NCI-H446 treated with DMSO at 0.1 percent for 48 hours (cell line): ENCODE data around the gene GNB4.

ENCODE experiments used
- DNase-seq: peaks from one replicate; lab custom pipeline; 2025; lab: John Stamatoyannopoulos, UW

GNB4 gene

GRCh38 chr3:179432451-179432850 is 18.8 kb downstream of the GNB4 start:
- DNase-seq, result no peak

DNA sequence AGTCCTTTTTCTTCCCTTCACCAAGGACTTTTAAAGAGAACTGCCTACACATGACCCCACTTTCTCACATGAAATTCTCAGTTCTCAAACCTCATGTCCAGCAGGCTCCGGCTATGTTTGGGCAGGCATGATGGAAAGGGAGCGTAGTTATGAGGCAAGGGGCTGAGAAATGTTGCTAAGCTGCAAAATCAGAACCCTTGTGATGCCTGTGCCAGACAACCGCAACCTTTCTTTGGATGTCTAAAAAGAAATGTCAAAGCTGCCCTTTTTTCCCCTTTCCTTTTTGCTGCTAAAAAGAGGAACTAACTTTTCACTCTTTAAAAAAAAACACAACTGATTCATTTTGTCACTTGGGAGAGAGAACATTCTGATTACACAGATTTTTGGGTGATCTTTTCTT is 19.2 kb downstream of the GNB4 start:
- no peak for DNase-seq

- no peak for DNase-seq
Observed at GRCh38 chr3:179430277-179430870, 20.9 kb downstream of the GNB4 start.

- no peak for DNase-seq
Observed at GRCh38 chr3:179428876-179429548, 22.3 kb downstream of the GNB4 start.

- DNase-seq, result no peak
Observed at GRCh38 chr3:179425075-179425474, 26.2 kb downstream of the GNB4 start.

- no peak for DNase-seq
Observed at GRCh38 chr3:179421500-179421899, 29.8 kb downstream of the GNB4 start.

DNA sequence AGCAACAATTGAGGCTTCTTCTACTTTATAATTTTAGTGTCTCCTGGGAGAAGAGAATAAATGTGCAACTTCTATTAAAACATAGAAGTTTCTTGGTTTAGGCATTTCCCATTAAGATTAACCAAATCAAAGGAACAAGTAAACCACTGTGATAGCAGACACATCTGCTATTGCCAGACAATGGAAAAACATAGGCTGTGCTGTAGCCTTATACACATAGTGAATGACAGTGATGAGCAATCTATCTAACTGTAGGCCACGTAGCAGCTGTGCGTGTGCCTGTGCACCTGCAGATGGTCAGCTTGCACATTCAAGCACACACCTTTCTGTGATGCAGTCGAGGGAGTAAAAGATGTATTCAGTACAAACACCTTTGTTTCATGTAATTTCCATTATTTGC is 32.7 kb downstream of the GNB4 start:
- no peak for DNase-seq

GRCh38 chr3:179416681-179417080 is 34.6 kb downstream of the GNB4 start:
- no peak for DNase-seq

DNA sequence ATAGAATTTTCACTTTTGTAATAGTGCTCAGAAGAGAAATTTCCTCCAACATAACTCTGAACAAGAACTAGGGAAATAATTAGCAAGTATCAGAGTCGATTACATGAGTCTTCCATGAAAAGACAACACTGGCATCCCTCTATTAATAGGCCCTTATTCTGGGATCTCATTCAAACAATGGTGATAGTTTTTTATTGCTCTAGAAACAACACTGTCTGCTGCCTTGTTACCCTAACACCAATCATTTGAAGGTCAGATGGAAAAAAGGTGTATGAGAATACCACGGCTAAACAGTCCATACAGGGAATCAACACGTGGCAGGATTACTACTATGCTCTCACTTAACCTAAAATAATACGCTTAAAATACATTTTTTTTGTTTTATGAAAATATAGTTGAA is 35.9 kb downstream of the GNB4 start:
- DNase-seq, result no peak

- DNase-seq, result no peak
Observed at GRCh38 chr3:179414804-179415203, 36.5 kb downstream of the GNB4 start.

- no peak for DNase-seq
Observed at GRCh38 chr3:179410999-179411398, 40.3 kb downstream of the GNB4 start.

DNA sequence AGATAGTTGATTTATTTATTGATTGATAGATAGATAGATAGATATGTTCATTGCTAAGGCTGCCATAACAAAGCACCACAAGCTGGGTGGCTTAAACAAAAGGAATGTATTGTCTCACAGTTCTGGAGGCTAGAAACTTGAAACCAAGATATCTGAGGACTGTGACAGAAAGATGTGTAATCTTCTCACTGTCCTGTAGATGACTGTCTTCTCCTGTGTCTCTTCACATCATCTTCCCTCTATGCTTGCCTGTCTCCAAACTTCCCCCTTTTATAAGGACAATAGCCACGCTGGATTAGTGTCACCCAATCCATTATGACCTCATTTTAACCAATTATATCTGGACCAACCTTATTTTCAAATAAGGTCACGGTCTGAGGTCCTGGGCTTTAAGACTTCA is 40.9 kb downstream of the GNB4 start:
- DNase-seq, result no peak

DNA sequence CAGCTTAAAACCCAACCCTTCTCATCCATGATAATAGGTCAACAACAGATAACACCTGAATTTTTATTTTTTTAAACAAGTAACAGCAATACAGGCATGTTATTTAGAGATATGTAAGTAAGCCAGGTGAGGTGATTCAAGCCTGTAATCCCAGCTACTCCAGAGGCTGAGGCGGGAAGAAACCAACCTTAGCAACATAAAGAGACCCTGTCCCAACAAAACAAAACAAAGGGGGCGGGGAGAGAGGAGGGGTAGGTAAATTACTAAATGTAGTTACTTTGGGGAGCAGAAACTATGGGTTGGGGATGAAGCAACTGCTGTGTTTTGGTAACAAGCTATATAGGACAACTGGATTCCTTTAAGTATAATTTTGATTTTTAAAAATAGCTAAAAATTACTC is 47.0 kb downstream of the GNB4 start:
- no peak for DNase-seq

DNA sequence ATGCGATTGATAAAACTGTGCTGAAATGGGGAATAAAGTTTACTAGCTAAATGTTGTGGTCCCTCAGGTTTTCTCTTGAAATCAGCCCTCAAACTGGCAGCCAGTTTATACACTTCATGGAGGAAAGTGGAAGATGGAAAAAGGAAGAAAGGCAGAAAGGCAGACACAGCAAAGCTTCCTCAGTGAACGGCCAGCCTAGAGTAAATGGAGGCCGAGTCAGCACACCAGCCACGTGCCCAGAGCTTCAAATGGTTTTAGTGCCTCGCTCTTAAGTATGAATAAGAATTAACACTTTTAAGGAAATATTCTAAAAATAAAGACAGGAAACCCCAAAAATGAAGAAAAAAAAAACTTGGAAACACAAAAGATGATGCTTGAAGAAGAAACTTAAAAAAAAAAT is 48.3 kb downstream of the GNB4 start:
- DNase-seq, result no peak

DNA sequence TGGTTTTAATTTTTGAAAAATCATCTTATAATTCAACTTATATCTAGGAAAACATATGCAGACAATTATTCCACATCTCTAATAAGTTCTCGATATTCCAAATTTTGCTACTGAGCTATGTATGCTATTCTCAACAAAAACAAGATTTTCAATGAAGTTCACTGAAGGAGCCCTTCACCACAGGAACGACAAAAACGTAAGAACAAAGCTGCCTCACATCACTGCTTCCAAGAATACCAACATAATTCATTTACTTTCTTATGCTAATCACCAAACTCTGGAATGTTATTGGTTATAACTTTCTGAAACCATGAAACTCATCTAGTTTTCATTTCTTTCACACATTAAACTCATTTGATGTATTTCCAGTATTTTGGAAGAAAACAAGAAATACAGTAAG is 49.7 kb downstream of the GNB4 start:
- no peak for DNase-seq

DNA sequence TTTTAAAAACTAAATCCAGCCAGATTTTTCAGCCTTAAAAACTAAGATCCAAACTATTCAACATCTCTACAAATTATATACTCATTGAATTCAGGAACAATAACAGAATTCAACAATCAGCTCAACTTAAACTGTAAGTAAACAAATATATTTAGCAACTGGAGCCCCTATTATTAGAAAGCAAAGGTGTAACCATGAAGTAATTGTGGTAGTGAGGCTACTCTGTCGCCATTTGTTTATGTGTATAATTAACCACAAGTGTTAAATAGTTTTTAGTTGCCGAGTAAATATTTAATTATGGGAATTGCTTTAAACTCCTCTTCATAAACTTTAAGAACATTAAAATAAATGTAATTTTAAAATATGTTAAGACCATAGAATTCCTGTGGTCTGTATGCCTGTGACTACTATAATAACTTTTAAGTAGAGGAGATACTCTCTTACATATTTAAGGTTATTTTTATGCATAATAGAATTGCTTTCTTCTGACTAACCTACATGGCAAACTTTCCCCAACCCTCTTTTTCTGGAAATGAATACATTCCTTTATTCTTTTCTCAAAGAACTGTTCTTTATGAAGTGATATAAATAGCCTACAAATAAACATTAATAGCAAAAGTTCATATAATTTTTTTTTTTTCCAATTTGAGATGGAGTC is 52.6 kb downstream of the GNB4 start:
- no peak for DNase-seq

GRCh38 chr3:179391906-179392305 is 59.4 kb downstream of the GNB4 start:
- DNase-seq, result no peak

DNA sequence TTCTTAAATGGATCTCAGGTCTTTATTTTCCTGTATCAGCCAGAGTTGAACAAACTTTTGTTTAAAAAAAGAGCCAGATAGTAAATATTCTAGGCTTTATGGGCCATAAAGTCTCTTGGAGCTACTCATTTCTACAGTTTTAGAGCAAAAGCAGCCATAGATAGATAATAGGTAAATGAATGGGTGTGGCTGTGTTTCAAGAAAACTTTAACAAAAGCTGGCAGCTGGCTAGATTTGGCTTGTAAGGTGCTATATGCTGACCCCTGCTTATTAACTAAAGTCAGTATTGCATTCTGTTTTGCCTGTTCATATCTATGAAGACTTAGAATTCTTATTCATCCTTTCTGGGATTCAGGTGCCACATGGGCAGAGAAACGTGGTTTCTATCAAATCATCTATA is 74.8 kb downstream of the GNB4 start:
- DNase-seq, result no peak

DNA sequence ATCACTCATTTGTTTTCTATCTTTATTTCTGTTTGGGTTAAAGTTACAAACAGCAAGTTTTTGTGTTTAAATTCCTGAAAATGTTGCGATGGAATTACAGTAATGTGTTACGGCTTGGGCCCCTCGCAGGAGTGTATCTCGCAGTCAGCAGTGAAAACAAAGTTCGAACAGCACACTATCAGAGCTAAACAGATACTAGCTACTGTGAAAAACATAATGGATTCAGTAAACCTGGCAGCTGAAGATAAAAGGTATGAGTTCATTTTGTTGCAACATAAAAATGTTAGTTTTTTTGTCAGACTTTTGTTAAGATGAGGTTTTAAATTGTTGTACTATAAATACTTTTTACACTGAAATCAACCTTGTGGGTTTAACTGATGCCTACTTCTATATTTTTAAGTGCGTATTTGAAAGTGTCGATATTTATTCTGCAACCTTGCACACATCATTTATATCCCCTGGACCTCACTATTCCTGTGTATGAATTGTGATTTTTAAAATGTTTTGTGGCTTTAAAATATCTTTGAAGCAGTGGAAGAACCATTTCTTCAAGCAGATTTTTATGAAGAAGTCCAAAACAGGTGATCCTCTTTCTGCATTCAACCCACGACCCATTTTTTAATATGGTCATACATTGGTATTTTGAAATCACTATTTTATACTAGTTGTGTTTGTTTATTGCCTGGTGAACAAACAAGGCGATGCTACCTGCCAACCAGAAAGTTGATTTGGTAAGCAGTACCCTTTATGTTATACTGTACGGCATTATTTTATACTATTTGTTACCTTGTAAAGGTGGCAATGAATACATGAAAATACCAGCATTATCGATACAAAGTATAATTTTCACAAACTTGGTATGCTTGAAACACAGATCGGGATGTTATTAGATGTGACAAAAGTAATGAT is 75.9 kb downstream of the GNB4 start:
- no peak for DNase-seq

GRCh38 chr3:179373938-179374337 is 77.3 kb downstream of the GNB4 start:
- DNase-seq, result no peak

GRCh38 chr3:179369621-179370020 is 81.6 kb downstream of the GNB4 start:
- no peak for DNase-seq

GRCh38 chr3:179363332-179363731 is 87.9 kb downstream of the GNB4 start:
- no peak for DNase-seq

GRCh38 chr3:179355996-179356395 is 95.3 kb downstream of the GNB4 start:
- no peak for DNase-seq
